ENCODE measurements around the gene ZMAT3.

ZMAT3 gene

DNA sequence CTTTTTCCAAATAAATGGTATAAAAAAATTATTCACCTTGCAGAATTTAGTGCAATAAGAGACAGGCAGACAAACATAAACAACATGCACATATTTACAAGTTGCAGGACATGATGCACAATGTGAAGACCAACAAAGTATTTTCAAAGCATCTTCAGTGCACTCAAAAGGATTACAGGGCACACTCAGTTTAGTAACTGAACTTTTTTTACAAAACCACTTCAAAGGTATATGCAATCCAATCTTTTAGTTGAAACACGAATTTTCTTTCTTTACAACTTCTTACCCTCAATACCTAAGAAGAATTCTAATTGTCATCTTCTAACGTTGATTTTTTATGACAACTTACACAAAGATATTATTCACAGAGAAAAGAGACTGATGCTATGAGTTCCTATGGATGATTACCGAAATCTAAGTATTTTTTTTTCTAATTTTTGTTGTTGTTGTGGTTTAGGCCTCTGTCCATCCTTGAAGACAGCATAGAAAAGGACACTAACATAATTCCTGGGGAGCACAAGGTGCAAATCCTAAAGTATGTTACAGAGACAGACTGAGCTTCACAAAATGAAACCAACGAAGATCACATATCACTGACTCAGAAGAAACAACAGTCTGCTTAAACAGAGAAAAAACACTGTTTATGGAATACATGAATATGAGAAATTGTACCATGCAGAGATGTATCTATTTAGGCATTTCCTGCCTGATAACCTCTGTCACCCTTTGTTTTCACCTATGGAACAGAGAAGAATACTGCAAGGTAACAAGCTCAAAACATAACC is 50.3 kb downstream of the ZMAT3 start:
- no peak overlapping the region for H3K27ac Mint-ChIP-seq
- H3K4me1 Mint-ChIP-seq (ENCODE audit: low read depth): peaks cover 35% of the 10 kb centered on the region
- H3K4me3 Mint-ChIP-seq: peak overlapping the region; percentile 47
- DNase-seq: no peak
- peaks cover 15% of the 10 kb centered on the region for H3K36me3 Mint-ChIP-seq (ENCODE audit: low read depth)
- H3K27me3 Mint-ChIP-seq: no peaks in the 10 kb centered on the region
- no peaks in the 10 kb centered on the region for H3K9me3 Mint-ChIP-seq

DNA sequence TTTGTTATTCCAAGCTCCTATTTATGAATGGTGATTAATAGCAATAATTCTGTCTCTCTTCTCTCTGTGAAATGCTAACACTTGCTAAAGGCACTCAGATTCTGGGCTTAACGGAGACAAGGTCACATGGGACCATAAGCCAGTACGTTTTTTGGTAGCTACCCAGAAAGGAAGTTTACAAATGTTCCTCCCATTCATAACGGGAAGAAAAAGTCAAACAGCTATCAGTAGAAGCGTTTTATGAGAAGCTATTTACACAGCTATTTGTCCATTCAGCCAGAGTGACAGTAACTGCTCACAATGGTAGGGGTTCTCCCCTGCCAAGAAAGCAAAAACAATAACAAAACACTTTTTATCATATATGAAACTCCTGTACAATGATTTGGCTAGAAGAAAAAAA is 51.5 kb downstream of the ZMAT3 start:
- H3K27ac Mint-ChIP-seq: no peak overlapping the region
- H3K9me3 Mint-ChIP-seq: no peaks in the 10 kb centered on the region
- no peak overlapping the region for H3K4me3 Mint-ChIP-seq
- no peak for DNase-seq
- H3K36me3 Mint-ChIP-seq (ENCODE audit: low read depth): peaks cover 15% of the 10 kb centered on the region
- peaks cover 46% of the 10 kb centered on the region for H3K4me1 Mint-ChIP-seq (ENCODE audit: low read depth)
- H3K27me3 Mint-ChIP-seq: no peaks in the 10 kb centered on the region

DNA sequence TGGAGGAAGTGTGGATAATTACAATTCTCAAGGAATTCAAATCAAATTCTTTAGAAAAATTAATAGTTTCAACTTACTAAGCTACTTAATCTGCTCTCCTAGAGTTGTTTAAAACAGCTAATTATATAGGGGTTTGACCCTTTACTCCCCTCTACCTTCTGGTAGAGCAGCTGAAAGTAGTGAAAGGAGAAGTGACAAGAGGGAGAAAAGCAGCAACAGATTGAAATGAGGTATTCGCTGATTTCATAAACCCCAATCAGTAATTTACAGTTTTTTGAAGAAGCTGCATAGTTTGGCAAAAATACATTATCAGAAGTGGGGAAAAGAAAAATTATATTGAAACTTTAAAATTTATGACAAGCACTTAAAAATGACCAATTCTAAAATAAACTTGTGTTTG is 52.8 kb downstream of the ZMAT3 start:
- peaks cover 46% of the 10 kb centered on the region for H3K4me1 Mint-ChIP-seq (ENCODE audit: low read depth)
- DNase-seq: no peak
- no peak overlapping the region for H3K4me3 Mint-ChIP-seq
- peaks cover 4% of the 10 kb centered on the region for H3K36me3 Mint-ChIP-seq (ENCODE audit: low read depth)
- H3K27ac Mint-ChIP-seq: no peak overlapping the region
- H3K9me3 Mint-ChIP-seq: no peaks in the 10 kb centered on the region
- no peaks in the 10 kb centered on the region for H3K27me3 Mint-ChIP-seq

DNA sequence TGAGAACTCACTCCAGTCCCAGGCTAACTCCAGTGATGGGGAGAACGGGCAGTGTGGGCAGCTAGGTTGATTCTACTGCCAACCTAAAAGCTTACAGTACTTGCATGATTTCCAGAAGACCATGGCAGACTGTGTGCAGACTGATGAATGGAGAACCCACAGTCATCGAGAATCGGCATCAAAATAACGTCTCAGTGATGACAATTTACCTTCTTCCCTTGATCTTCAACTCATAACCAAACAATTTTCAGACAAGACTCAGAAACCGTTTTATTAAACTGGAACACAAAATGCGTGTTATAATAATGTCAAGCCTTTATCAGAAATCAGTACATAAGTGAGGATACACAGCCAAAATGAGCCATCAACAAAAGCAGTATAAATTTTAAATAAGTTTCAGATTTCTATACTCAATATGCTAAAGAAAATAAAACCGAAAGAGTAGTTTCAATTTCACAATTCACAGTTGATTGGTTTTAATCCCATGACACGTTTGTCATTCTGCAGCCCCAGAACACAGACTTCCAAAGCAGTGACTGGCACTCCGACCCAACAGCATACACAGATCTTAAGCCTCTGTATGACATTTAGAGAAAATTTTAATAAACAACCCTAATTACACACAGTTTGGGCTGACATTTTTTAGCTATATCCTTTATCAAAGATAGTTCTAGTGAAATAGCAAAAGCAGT is 54.5 kb downstream of the ZMAT3 start:
- Mint-ChIP-seq H3K36me3 (ENCODE audit: low read depth) (peaks cover 3% of the 10 kb centered on the region), H3K4me1 (ENCODE audit: low read depth) (peaks cover 46% of the 10 kb centered on the region), H3K4me3 (peak overlapping the region; percentile 34), H3K27me3 (no peaks in the 10 kb centered on the region), H3K9me3 (no peaks in the 10 kb centered on the region), H3K27ac (peak overlapping the region; percentile 31)
- no peak for DNase-seq

DNA sequence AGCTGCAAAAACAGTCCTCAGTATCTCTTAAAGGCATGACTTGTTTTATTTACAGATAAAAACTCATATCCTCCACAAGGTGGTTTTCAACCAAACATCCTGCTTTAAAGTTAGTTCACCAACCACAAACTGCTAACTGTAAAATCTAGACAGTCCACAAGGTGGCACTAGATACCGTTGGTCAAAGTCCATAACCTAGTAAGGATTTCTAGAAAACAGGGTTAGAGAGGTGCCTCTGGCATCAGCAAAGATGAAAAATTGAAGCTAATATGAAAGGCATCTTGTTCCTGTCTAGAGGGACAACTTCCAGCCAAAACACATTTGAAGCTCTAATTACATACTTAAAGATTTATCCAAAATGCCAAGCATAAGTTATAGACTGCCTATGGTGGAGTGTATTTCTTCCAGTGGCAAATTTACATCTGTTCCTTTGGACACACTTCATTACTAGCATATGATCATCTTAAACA is 56.0 kb downstream of the ZMAT3 start:
- Mint-ChIP-seq H3K27ac (no peak overlapping the region), H3K36me3 (ENCODE audit: low read depth) (no peaks in the 10 kb centered on the region), H3K4me1 (ENCODE audit: low read depth) (peaks cover 33% of the 10 kb centered on the region), H3K9me3 (no peaks in the 10 kb centered on the region), H3K27me3 (no peaks in the 10 kb centered on the region), H3K4me3 (no peak overlapping the region)
- DNase-seq: no peak

DNA sequence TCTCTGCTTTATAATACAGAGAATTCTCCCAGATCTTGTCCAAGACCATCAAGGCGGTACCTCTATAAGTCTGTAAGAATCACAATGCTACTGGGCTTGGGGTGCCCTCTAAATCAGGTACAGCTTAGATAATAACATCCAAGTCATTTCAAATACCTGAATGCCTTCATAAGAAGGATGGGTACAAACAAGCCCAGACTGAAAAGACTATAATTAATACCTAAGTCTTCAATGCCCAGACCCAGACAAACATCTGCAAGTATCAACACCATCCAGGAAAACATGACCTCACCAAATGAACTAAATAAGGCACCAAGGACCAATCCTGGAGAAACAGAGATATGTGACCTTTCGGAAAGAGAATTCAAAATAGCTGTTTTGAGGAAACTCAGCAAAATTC is 65.9 kb downstream of the ZMAT3 start:
- H3K27me3 Mint-ChIP-seq: peaks cover 8% of the 10 kb centered on the region
- no peak overlapping the region for H3K4me3 Mint-ChIP-seq
- H3K4me1 Mint-ChIP-seq (ENCODE audit: low read depth): peaks cover 4% of the 10 kb centered on the region
- H3K27ac Mint-ChIP-seq: no peak overlapping the region
- no peak for DNase-seq
- H3K9me3 Mint-ChIP-seq: no peaks in the 10 kb centered on the region
- no peaks in the 10 kb centered on the region for H3K36me3 Mint-ChIP-seq (ENCODE audit: low read depth)

DNA sequence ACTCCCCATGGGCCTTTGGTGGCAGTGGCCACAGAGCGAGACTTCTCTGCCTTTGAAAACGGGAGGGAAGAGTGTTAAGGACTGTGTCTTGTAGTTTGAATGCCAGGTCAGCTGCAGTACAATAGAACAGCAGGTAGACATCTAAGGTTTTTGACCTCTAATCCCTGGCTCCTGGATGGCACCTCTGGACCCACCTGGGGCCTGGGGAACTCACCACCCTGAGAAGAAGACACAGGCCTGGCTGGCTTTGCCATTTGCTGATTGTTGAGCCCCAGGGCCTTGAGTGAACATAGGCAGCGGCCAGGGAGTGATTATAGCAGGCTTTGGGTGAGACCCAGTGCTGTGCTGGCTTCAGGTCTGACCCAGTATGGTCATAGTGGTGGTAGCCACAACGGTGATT is 66.4 kb downstream of the ZMAT3 start:
- Mint-ChIP-seq H3K4me3 (no peak overlapping the region), H3K27ac (no peak overlapping the region), H3K36me3 (ENCODE audit: low read depth) (no peaks in the 10 kb centered on the region), H3K27me3 (peaks cover 8% of the 10 kb centered on the region), H3K4me1 (ENCODE audit: low read depth) (peaks cover 8% of the 10 kb centered on the region), H3K9me3 (no peaks in the 10 kb centered on the region)
- no peak for DNase-seq

DNA sequence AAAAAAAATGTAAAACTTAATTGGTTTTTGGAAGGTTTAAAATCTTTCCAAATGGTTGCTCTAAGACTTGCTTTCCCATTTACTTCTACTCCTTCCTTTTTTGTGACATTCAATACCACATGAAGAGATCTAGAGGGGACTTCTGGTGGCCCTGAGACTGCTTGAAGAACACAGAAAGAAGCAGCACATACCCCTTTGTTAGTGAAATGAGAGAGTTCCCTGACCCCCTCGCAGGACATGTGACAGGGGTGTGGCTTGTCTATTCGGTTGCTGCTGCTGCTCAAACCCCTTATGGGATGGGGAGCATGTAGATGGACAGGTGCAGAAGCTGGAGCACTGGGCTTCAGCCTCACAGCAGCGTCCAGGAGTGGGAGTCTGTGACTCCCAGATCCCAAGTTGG is 71.0 kb downstream of the ZMAT3 start:
- no peak for DNase-seq
- Mint-ChIP-seq H3K9me3 (no peaks in the 10 kb centered on the region), H3K36me3 (ENCODE audit: low read depth) (peaks cover 2% of the 10 kb centered on the region), H3K4me3 (no peak overlapping the region), H3K27ac (peak overlapping the region; percentile 18), H3K4me1 (ENCODE audit: low read depth) (peaks cover 15% of the 10 kb centered on the region), H3K27me3 (no peaks in the 10 kb centered on the region)

DNA sequence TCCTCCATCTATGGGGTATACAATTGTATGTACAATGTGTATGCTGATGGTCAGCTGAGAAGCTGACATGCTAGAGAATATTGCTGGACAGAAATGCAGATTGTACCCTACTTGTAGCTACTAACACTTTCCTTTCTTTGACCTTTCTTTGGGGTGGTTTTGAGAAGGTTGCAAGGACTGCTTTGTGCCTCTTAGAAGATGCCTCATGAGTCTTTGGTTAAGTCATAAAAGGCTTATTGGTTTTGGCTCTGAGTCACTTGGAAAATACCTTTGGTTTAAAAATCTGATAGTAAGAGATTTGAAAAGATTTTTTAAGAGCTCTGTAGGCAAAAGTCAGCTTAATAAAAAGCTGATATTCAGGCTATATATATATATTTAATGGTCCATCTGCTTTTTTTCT is 71.5 kb downstream of the ZMAT3 start:
- Mint-ChIP-seq H3K4me1 (ENCODE audit: low read depth) (peaks cover 15% of the 10 kb centered on the region), H3K9me3 (no peaks in the 10 kb centered on the region), H3K36me3 (ENCODE audit: low read depth) (peaks cover 2% of the 10 kb centered on the region), H3K27ac (peak overlapping the region; percentile 66), H3K27me3 (no peaks in the 10 kb centered on the region), H3K4me3 (no peak overlapping the region)
- DNase-seq: no peak

DNA sequence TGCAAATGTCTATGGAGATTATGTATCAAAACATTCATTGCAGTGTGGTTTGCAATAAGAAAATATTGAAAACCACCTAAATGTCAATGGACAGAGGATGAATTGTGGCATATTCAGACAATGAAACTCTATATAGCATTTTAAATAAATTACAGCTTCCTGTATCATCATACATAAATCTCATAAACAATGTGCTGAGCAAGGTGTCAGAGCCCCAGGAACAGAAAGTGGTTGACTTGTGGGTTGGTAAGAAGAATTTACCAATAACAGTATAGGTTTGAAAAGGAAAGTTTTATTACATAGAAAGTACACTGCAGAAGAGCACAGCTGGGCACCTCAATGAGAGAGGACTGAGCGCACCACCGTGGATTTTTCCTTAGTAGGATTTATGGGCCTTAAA is 75.2 kb downstream of the ZMAT3 start:
- peaks cover 11% of the 10 kb centered on the region for H3K36me3 Mint-ChIP-seq (ENCODE audit: low read depth)
- H3K4me3 Mint-ChIP-seq: no peak overlapping the region
- no peak for DNase-seq
- peaks cover 15% of the 10 kb centered on the region for H3K4me1 Mint-ChIP-seq (ENCODE audit: low read depth)
- no peak overlapping the region for H3K27ac Mint-ChIP-seq
- H3K9me3 Mint-ChIP-seq: no peaks in the 10 kb centered on the region
- H3K27me3 Mint-ChIP-seq: no peaks in the 10 kb centered on the region

DNA sequence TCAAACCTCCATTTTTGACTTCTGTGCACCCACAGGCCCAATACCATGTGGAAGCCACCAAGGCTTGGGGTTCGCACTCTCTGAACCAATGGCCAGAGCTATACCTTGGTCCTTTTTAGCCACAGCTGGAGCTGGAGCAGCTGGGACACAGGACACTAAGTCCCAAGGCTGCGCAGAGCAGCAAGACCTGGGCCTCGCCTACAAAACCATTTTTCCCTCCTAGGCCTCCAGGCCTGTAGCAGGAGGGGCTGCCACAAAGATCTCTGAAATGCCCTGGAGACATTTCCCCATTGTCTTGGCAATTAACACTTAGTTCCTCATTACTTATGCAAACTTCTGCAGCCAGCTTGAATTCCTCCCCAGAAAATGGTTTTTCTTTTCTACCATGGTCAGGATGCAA is 81.3 kb downstream of the ZMAT3 start:
- H3K27ac Mint-ChIP-seq: no peak overlapping the region
- peaks cover 42% of the 10 kb centered on the region for H3K9me3 Mint-ChIP-seq
- H3K36me3 Mint-ChIP-seq (ENCODE audit: low read depth): peaks cover 66% of the 10 kb centered on the region

DNA sequence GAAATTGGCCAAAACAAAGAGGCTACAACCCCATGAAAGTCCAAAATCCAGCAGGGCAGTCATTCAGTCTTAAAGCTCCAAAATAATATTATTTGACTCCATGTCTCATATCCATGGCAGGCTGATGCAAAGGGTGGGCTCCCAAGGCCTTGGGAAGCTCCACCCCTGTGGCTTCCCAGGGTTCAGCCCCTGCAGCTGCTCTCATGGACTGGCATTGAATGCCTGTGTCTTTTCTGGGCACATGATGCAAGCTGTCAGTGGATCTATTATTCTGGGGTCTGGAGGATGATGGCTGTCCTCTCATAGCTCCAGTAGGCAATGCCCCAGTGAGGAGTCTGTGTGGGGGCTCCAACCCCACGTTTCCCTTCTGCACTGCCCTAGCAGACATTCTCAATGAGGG is 81.8 kb downstream of the ZMAT3 start:
- DNase-seq: no peak
- Mint-ChIP-seq H3K4me3 (no peak overlapping the region), H3K27ac (no peak overlapping the region), H3K9me3 (peaks cover 46% of the 10 kb centered on the region), H3K27me3 (no peaks in the 10 kb centered on the region), H3K4me1 (ENCODE audit: low read depth) (no peaks in the 10 kb centered on the region), H3K36me3 (ENCODE audit: low read depth) (peaks cover 70% of the 10 kb centered on the region)

More for the DNA sequence above, 81.3 kb downstream of the ZMAT3 start:
- no peaks in the 10 kb centered on the region for H3K27me3 Mint-ChIP-seq
- no peak overlapping the region for H3K4me3 Mint-ChIP-seq
- no peaks in the 10 kb centered on the region for H3K4me1 Mint-ChIP-seq (ENCODE audit: low read depth)
- DNase-seq: no peak

DNA sequence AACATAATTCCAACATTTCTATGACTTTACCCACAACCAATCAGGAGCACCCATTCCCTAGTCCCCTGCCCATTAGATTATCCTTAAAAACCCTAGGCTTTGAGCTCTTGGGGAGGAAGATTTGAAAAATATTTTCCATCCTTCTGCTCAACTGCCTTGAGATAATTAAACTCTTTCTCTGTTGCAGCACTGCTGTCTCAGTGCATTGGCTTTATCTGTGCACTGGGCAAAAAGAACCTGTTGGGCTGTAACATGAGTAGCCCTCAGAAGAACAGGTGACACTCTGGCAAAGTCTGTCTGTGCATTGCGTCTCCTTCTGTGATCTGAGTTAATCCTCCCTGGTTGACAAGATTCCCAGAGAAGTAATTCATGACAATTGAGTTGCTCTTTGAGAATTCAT is 83.9 kb downstream of the ZMAT3 start:
- peaks cover 66% of the 10 kb centered on the region for H3K36me3 Mint-ChIP-seq (ENCODE audit: low read depth)
- H3K27ac Mint-ChIP-seq: no peak overlapping the region
- DNase-seq: no peak
- peaks cover 54% of the 10 kb centered on the region for H3K9me3 Mint-ChIP-seq
- no peak overlapping the region for H3K4me3 Mint-ChIP-seq
- no peaks in the 10 kb centered on the region for H3K4me1 Mint-ChIP-seq (ENCODE audit: low read depth)
- no peaks in the 10 kb centered on the region for H3K27me3 Mint-ChIP-seq

DNA sequence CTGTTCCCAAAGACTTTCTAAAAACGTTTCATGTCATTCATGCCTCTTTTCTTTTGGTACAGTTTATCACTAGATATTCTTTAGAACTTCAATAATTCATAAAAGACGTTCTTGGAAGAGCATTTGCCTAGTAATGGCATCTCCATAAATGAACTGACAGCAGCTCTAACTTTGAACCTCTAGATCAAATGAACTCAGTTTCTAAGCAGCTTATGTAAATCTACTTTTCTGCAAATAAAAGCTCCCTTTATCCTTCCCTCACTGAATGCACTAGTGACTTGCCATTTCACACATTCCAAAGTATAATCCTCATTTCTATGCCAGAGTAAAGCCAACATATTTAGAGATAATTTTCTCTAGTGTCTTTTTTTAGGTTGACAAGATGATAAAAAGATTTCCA is 85.2 kb downstream of the ZMAT3 start:
- peaks cover 66% of the 10 kb centered on the region for H3K36me3 Mint-ChIP-seq (ENCODE audit: low read depth)
- H3K27ac Mint-ChIP-seq: no peak overlapping the region
- H3K27me3 Mint-ChIP-seq: no peaks in the 10 kb centered on the region
- H3K4me1 Mint-ChIP-seq (ENCODE audit: low read depth): peaks cover 2% of the 10 kb centered on the region
- no peak for DNase-seq
- no peak overlapping the region for H3K4me3 Mint-ChIP-seq
- H3K9me3 Mint-ChIP-seq: peaks cover 57% of the 10 kb centered on the region

DNA sequence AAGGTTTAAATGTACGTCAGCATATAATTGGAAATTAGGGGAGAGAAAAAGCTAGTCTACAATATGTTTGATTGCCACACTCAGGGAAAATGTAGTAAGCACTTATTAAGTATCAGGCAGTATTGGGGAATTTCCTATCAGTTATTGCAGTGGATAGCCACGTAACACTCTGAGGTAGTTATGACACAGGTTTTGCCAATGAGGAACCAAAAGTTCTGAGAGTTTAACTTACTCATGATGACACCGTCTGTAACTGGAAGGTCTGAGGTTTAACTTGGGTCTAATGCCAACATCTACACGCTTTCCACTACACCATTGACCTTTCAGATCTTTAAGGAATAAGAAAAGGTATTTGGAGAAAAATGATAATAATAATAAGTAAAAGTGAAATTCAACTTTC is 89.5 kb downstream of the ZMAT3 start:
- Mint-ChIP-seq H3K9me3 (peaks cover 24% of the 10 kb centered on the region), H3K27ac (no peak overlapping the region), H3K27me3 (no peaks in the 10 kb centered on the region), H3K36me3 (ENCODE audit: low read depth) (peaks cover 28% of the 10 kb centered on the region), H3K4me3 (no peak overlapping the region), H3K4me1 (ENCODE audit: low read depth) (peaks cover 2% of the 10 kb centered on the region)
- DNase-seq: no peak

Data from activated T-cell treated with anti-CD3 and anti-CD28 coated beads, Interleukin-2, amount 50 U/mL, for 24 hours (primary cell).